HCT116 (cell line): ENCODE data around the gene PCDH19.

Experiments used
- CBX3 ChIP-seq: IDR thresholded peaks from 2 replicates; pipeline ENCODE4 v1.6.1; 2012; ENCODE audit warnings: low read depth
- EZH2 ChIP-seq: fragments of 200-600 bp; sonication (generic); IDR thresholded peaks from 2 replicates; pipeline ENCODE4 v1.6.1; 2017; ENCODE audit warnings: antibody characterized with exemption, mixed run types
- FOSL1 ChIP-seq: IDR thresholded peaks from 2 replicates; pipeline ENCODE4 v1.6.1; 2012; ENCODE audit warnings: low read depth
- POLR2A ChIP-seq: IDR thresholded peaks from 2 replicates; pipeline ENCODE4 v1.7.0; 2011; ENCODE audit warnings: borderline replicate concordance; ENCODE audit not compliant: insufficient read depth, insufficient read length; ENCODE audit errors: extremely low read depth
- POLR2AphosphoS5 ChIP-seq: IDR thresholded peaks from 2 replicates; pipeline ENCODE4 v1.6.1; 2011; ENCODE audit warnings: mild to moderate bottlenecking, low read depth, low read length, moderate library complexity
- RAD21 ChIP-seq: IDR thresholded peaks from 2 replicates; pipeline ENCODE4 v1.6.1; 2012; ENCODE audit warnings: low read depth, mild to moderate bottlenecking
- SIN3A ChIP-seq: IDR thresholded peaks from 2 replicates; pipeline ENCODE4 v1.6.1; 2012; ENCODE audit warnings: low read depth
- TCF7L2 ChIP-seq: IDR thresholded peaks from 2 replicates; pipeline ENCODE4 v1.7.0; 2011; ENCODE audit warnings: borderline replicate concordance, inconsistent platforms; ENCODE audit not compliant: insufficient read depth, insufficient read length; ENCODE audit errors: extremely low read depth
- ZNF274 ChIP-seq: fragments of 200-500 bp; sonication (Bioruptor generic); IDR thresholded peaks from 2 replicates; pipeline ENCODE4 v1.6.1; 2014; ENCODE audit warnings: mild to moderate bottlenecking, low read depth, low read length, inconsistent platforms
- TF ChIP-seq, protein P1 (sequence below), 3 experiments: fragments of 200-600 bp in 1 of 3; sonication (generic) in 1 of 3; IDR thresholded peaks in 2 of 3; conservative IDR thresholded peaks in 1 of 3; 2 replicates each; pipeline ENCODE4 v1.5.1; 2012 to 2017; ENCODE audit warnings: low read depth in 2 of 3, low read length in 2 of 3, antibody characterized with exemption in 1 of 3, borderline replicate concordance in 1 of 3, control low read depth in 1 of 3, mild to moderate bottlenecking in 1 of 3, mixed read lengths in 1 of 3, mixed run types in 1 of 3, moderate library complexity in 1 of 3; ENCODE audit not compliant: insufficient read depth in 1 of 3
- TF ChIP-seq, protein P2 (sequence below): IDR thresholded peaks from 2 replicates; pipeline ENCODE4 v1.6.1; 2011; ENCODE audit warnings: mild to moderate bottlenecking, low read length, moderate library complexity; ENCODE audit not compliant: insufficient replicate concordance; ENCODE audit errors: extremely low read depth
- TF ChIP-seq, protein P3 (sequence below): IDR thresholded peaks from 2 replicates; pipeline ENCODE4 v1.6.1; 2012; ENCODE audit warnings: low read depth

DNA sequence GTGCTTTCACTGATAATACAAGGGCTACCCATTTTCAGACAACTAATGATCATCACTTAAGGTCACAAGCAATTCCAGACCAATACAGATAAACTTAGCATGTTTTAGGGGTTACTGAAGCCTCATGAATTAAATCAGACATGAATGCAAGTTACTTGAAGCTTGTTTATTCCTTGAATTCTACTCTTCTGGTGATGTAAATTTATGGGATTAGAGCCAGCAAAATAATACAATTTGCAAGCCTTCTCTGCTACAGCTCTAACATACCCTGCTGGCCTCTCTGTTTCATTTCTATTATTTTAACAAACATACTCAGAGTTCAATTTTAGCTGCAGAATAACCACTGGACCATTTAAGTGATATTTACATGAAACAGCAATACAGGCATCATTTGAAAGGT, 60.7 kb downstream of the PCDH19 start:
- TF ChIP-seq, protein P1, sequence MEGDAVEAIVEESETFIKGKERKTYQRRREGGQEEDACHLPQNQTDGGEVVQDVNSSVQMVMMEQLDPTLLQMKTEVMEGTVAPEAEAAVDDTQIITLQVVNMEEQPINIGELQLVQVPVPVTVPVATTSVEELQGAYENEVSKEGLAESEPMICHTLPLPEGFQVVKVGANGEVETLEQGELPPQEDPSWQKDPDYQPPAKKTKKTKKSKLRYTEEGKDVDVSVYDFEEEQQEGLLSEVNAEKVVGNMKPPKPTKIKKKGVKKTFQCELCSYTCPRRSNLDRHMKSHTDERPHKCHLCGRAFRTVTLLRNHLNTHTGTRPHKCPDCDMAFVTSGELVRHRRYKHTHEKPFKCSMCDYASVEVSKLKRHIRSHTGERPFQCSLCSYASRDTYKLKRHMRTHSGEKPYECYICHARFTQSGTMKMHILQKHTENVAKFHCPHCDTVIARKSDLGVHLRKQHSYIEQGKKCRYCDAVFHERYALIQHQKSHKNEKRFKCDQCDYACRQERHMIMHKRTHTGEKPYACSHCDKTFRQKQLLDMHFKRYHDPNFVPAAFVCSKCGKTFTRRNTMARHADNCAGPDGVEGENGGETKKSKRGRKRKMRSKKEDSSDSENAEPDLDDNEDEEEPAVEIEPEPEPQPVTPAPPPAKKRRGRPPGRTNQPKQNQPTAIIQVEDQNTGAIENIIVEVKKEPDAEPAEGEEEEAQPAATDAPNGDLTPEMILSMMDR (IDR thresholded peaks at IDR 0.05 in 2 of 3, conservative IDR thresholded peaks at IDR 0.05 in 1 of 3; ENCODE audit: borderline replicate concordance in 1 of 3, insufficient read depth in 1 of 3, low read depth in 2 of 3, low read length in 2 of 3), result no peak
- TF ChIP-seq POLR2AphosphoS5 (no peak), TCF7L2 (no peak), CBX3 (no peak), ZNF274 (no peak), POLR2A (no peak), EZH2 (no peak), RAD21 (no peak), SIN3A (no peak), FOSL1 (no peak)
- TF ChIP-seq, protein P2, sequence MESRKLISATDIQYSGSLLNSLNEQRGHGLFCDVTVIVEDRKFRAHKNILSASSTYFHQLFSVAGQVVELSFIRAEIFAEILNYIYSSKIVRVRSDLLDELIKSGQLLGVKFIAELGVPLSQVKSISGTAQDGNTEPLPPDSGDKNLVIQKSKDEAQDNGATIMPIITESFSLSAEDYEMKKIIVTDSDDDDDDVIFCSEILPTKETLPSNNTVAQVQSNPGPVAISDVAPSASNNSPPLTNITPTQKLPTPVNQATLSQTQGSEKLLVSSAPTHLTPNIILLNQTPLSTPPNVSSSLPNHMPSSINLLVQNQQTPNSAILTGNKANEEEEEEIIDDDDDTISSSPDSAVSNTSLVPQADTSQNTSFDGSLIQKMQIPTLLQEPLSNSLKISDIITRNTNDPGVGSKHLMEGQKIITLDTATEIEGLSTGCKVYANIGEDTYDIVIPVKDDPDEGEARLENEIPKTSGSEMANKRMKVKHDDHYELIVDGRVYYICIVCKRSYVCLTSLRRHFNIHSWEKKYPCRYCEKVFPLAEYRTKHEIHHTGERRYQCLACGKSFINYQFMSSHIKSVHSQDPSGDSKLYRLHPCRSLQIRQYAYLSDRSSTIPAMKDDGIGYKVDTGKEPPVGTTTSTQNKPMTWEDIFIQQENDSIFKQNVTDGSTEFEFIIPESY, result no peak
- TF ChIP-seq, protein P3, sequence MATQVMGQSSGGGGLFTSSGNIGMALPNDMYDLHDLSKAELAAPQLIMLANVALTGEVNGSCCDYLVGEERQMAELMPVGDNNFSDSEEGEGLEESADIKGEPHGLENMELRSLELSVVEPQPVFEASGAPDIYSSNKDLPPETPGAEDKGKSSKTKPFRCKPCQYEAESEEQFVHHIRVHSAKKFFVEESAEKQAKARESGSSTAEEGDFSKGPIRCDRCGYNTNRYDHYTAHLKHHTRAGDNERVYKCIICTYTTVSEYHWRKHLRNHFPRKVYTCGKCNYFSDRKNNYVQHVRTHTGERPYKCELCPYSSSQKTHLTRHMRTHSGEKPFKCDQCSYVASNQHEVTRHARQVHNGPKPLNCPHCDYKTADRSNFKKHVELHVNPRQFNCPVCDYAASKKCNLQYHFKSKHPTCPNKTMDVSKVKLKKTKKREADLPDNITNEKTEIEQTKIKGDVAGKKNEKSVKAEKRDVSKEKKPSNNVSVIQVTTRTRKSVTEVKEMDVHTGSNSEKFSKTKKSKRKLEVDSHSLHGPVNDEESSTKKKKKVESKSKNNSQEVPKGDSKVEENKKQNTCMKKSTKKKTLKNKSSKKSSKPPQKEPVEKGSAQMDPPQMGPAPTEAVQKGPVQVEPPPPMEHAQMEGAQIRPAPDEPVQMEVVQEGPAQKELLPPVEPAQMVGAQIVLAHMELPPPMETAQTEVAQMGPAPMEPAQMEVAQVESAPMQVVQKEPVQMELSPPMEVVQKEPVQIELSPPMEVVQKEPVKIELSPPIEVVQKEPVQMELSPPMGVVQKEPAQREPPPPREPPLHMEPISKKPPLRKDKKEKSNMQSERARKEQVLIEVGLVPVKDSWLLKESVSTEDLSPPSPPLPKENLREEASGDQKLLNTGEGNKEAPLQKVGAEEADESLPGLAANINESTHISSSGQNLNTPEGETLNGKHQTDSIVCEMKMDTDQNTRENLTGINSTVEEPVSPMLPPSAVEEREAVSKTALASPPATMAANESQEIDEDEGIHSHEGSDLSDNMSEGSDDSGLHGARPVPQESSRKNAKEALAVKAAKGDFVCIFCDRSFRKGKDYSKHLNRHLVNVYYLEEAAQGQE, result no peak
